GDM1 (cell line): ENCODE data around the gene RNF214.

Experiments used
- DNase-seq: peaks from one replicate; lab custom pipeline; 2025; lab: John Stamatoyannopoulos, UW

Gene RNF214

DNA sequence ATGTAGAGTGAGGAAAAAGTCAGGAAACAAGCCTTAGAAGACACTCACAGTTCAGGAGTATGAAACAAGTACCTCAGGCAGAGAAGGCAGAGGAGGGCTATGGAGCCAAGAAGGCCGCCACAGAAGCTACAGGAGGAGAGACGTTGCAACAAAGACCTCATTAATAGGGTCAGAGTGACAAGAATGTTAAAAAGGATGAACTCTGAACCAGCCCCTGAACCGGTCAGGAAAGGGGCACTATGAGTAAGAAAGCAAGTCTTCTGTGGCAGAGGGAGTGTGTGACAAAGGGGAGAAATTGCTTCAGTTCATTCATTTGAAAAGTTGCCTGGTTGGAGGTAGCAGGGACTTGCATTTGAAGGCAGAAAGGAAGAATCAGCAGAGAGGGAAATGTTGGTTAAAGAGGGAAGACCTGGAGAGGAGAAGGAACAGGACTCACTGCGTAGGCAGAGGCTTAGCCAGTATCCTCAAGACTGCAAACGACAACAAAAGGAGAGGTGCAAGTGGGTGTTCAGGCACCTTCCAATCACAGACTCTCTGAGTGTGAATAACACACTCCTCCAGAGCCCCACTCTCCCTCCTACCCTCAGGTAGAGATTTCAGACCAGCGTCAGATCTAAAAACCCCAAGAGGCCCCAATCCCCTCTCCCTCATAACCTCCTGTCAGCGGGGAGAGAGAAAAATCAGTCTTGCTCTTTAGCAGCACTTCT, 17.9 kb upstream of the RNF214 start:
- no peak for DNase-seq

DNA sequence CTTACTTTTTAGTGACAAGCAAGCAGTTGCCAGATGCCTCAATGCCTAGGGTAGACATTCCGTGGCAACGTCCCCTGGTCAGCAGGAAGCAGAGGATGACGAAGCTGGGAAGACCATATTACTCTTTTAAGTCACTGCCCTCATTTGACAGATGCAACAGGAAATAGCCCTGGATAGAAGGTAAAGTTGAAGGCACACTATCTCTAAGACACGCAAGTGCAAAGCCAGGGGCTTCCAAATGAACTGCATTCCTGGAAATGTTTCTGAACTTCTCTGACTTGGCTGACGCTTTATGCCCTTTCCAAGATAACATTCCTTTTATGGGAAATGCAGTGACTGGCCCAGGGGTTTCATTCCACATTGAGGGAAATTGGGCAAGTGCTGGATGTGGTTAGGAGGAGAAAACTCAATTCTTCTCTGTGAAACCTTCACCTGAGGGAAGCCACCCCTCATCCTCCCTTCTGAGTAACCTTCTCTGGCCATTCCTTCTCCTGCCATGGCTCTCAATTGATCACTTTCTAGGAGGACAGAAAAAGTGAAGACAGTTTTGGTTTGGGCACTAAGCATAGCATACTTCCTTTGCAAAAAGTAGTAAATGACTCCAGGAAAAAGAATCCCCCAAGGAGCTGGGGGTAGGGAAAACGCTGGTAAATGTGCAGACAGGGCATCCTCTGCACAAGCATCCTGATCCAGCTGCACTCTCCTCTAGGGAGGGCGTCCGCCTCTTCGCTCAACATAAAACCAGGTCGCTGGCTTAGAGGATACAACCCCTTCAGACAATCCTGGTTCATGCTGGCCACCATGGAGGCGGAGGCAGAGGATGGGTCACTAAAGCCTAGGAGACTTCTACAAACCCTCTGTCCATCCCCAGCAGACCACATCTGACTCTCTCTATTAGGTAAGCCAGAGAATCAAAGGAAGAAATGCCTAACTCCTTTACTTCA, 15.1 kb upstream of the RNF214 start:
- DNase-seq = no peak

DNA sequence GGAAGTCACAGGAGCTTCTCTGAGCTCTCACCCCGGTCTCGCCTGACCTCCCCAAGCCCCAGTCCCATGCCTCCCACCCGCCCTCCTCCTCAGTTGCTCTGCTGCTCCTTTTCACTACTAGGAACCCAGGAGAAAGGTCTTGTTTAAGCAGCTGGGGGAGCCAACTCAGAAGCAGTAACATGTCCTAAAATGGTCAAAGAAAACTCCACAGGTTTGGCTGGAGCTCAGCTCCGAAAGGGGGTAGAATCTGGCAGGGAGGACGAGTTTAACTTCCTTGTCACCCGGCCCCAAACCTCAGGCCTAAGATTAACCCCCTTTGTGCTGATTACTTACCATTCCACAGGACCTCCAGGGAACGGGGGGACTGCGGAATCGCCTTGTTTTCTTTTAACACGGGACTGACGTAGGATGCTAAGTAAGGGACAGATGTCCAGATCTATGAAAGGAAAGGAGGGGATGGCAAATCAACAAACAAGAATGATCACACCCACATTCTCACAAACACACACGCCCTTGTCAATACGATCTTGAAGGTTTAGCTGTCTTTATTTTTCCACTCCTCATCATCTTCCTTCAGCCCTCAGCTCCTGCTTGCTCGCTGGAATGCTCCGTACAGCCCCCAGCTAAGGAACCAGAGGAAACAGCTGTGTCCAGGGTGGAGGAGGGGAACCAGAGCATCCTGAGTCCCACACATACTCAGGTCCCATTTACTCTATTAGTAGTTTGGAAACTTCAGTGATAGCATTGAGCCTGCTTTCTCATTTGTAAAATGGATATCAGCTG, 14.1 kb upstream of the RNF214 start:
- DNase-seq = no peak

DNA sequence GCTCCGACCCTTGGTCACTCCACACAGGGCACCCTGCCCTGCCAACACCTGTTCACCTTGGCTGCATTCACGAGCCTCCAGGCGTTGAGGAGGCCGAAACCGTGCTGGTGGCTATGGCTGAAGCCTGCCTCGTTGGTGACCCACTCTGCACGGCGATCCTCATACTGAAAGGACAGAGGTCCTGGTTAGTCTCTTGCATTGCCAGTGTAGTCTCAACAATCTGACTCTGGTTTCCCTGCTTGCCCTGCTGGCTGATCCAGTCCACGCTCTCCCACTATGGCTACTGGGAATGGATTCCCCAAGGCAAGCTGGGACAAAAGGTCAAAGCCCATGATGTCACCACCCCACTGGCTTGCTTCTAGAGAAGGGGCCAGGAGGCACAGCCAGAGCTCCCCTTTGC, 13.5 kb upstream of the RNF214 start:
- no peak for DNase-seq

DNA sequence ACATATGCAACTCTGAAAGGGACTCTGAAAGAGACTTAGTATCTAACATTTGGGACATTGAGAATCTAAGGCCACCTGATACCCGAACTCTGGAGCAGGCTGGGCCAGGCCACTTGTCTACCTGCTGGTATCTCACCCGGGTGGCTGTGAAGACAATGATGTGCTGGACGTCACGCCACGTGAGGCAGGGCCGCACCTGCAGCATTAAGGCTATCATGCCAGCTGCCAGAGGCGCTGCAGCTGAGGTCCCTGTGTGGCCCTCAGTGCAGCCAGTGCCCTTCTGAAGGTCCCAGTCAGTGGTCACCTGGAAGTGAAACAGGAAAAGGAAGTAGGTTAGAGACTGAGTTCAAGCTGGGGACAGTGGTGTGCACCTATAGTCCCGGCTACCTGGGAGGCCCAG, 13.0 kb upstream of the RNF214 start:
- no peak for DNase-seq

DNA sequence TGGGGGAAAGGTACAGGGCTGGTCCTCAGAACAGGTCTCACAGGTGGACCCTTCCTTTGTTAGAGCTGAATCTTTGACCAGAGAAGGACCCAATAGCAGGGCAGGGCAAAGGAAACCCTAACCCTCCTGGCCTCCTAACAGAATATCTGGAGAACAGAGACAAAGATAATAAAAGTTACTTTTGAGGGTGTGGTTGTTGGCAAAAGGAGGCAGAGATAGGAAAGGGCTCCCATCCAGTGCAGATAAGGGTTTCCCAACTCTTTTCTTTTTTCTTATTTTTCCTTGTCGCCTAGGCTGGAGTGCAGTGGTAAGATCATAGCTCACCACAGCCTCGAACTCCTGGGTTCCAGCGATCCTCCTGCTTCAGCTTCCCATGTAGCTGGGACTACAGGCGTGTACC, 12.5 kb upstream of the RNF214 start:
- no peak for DNase-seq

DNA sequence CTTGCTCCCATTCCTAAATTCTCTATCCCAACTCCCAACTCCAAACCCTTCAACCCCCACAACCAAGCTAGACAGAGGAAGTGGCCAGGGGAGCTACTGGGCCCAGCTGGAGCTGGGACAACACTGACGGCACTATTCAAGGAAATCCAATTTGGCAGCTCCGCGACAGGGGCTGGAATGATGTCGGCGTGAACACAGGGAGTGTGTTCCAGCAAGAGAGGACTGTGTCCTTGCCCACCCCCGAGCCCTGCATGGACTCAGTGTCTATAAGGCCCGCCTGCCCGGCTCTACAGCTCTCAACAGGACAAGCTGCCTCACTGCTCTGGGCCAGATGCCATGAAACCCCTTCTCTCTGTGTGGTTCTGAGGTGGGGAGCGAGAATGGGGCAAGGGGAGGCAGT, 11.9 kb upstream of the RNF214 start:
- DNase-seq = no peak

DNA sequence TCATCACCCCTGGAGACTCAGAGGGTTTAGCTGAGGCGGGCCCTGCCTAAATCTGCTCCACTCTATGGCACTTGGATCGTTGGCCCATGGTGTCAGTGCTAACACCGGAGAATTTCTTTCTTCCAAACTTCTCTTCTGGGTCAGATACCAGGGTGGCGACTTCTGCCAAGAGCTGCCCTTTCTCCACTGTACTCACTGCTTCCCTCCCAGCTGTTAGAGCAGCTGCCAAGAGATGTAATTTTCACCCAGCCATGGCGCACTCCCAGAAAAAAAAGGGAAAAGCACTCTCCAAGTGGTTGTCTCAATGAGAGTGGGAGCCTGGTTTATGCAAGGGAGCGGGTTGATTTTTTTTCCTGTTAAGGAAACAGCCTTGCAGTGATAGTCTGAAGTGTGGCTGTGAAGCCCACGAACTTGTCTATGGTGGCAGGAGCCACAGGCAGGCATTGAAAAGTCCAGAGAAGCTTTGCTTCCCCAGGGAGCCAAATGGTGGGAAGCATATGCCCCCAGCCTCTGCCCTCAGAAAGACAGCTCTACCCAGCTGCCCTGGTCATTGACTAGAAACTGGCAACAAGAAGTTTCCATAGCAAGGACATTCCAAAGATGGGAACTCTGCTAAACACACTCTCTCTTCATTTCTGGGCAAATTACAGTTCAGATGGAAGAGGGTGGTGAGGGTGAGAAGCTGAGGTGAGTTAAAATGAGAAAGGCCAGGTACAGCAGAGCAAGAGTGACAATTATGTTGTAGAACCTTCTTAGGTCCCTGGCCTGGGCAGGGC, 11.3 kb upstream of the RNF214 start:
- no peak for DNase-seq

DNA sequence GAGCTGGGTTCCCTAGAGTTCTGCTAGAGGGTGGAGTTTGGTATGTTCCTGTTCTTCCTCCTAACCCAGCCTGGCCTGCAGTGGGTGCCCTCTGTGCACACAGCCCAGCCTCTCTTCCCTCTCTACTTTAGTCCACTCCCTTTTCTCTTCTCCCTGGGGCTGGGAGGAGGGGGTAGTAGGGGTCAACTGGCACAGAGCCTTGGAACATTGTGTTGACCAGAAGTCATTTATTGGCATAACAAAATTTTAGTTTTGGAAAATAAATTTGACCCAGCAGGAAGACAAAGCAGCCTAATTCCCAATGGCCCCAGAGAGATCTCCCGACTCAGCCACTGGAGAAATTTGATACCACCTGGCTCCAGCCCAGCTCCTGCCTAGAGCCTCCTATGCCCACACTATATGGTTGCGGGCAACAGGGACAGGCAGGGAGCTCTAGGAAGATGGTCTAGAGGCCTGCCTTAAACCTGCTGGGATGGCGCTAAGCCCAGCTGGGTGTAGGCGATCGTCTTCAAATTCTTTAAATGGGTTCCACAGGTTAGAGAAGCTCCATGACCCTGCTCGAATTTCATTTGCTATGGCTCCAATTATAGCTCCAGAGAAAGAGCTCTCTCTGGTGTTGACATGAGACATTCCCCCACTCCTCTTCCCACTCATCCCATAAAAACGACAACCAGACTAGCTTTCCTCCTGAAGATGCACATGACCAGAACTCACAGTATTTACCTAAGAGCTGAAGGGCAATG, 10.5 kb upstream of the RNF214 start:
- no peak for DNase-seq

DNA sequence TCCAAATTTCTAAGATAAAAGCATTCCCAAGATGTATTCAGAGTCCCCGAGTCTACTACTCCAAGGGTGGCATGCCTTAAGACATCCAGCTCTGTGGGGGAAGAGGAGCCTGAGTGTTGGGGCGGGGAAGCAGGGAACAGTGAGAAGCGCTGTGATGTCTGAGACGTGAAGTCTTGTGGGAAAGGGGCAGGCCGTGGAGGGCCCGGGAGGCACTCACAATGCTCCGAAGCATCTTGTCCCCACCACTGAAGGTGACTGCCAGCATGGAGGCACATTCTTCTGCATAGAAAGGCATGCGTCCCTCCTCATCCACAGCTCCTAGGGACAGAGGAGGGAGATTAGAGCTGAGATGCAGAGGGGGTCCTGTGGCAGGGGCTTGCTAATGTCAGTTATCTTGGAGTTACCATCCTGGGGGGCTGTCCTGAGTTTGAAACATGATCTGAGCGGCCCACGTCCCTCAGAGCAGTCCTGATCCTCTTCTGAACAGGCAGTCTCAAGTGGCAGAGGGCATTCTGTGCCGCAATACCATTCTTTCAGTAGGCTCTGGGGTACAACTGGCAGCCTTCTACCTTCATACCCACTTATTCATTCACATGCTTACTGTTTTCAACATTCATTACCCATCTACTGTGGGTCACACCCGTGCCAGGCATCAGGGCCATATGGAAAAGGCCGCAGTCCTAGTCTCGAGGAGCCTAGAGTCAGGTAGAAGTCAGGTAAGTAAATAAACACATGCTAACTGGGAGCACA, 9.3 kb upstream of the RNF214 start:
- no peak for DNase-seq

DNA sequence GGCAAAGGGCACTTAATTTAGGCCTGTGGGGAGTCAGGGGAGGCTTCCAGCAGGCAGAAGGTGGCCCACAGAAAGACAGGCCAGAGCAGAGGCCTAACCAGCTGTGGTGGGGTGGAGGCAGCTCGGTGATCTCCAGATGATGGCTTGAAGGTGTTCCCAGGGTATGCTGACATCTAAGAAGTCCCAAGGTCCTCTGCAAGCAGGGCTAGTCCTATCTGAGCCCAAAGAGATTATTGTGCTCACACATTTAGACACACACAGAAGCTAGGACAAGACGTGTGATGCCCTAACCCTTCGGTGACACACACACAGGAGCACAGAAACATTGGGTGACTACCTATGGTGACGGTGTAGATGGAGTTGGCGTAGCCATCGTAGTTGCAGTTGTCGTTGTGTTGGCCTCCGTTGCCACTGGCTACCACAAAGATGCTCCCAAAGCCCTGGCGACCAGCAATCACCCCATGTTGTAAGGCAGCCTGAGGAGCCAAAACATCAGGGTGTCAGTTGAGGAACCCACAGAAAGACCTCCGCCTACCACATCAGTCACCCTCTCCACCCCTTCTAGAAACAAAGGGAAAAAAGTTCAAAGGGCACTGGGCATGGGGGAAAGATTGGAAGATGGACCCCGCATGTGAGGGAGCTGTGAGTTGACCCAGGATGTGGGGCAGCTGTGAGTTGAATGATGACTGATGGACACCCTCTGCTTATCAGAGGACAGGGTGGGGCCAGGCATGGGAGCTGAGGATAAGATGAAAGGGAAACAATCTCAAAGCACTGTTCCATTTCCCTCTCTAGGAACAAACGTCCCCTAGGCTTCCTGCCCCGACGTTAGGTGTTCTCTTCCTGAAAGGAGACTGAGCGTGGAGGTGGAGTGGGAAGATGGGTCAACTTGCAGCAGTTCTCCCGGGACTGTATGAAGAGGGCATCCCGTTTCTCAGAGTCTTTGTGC, 8.5 kb upstream of the RNF214 start:
- no peak for DNase-seq

DNA sequence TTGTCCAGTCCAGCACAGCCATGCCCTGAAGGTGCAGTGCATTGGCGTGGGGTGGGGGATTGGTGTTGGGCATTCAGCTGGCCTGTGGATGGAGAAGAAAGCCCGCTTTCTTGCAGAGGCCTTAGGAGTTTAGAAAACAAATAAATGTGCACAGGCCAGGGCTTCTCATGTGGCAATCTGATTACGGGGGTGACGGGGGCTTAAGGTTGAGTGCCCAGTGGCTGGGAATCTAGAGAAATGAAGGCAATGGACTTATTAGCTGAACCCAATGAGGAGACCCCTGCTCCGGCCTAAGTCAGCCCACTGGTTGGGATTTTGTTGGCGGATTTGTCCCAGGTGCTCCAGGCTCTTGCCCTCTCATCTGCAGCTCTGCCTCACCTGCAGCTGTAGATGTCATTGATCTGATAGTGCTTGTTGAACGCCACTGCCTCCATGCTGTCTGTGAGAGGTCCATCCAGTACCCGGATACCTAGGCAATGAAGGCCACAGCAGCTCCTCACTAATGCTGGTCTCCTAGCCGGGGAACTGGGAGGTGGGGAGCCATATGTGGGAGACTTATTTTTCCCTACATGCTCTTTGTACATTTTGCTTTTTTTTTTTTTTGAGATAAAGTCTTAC, 6.8 kb upstream of the RNF214 start:
- DNase-seq = no peak

DNA sequence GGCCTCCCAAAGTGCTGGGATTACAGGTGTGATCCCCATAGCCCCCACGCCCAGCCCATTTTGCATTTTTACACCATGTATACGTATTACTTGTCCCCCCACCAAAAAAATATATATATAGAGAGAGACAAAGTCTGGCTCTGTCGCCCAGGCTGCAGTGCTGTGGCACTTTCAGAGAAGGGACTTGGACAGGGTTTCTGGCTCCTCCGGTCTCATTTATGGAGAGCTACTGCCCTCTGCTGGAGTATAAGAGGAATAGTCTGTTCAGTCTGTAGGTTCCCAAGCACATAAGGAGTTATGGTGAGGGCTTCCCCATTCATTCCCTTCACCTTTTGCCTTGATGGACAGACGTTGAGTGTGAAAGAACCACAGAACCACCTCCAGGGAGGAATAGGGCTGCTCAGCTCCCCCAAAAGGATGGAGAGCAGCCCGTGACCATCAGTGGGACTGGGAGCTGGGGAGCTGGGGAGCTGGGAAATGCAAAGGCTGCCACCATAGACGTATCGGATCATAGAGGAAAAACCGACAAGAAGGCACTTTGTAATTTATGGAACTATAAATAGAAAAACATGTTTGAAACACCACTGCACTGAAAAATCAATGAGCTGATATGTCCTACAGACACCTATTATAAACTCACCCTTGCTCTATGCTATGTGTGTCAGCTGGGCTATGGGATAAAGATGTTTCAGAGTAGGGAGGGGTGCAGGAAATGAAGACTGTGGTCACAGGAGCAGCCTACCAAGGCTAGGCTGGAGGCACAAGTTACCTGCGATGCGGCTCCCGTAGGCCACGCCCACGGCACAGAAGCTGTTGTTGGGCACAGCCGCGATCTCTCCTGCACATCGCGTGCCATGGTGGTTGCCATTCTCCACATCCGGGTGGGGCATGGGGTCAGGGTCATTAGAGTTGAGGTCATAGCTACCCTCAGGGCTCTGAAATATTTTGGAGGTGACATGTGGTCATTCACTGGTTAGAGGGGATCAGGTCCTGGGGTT, 5.8 kb upstream of the RNF214 start:
- peak; percentile 62 for DNase-seq

DNA sequence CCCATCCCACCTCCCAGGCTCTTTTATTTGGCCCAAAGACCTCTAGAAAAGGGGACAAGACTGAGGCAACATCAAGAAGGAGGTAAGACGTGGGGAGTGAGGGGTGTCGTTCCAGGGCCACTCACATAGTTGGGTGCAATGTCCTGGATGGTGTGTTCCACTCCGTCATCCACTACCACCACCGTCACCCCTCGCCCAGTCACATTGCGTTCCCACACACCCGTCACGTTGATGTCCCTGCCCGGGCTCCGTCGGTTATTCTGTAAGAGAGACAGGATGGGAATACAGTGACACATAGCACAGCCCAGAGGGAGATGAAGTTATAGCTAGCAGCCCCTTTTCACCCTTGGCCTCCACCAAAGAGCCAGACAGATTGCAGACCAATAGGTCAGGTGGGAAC, 4.4 kb upstream of the RNF214 start:
- DNase-seq = no peak

DNA sequence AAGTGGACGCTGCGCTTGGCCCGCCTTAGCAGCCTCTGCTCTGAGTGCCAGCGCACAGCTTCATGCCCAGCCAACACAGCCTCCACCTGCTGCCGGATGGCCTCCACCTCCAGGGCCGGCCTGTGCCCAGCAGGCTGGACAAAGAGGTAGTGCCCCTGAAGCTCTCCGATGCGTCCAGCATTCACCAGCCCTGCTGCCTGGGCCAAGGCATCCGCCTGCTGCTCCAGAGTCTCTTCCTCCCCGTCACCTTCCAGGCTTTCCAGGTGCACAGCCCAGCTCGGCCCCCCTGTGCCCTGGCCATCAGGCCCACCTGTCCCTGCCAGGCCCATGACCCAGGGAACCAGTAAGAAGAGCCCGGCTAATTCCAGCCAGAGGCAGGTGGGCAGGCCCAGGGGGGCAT, 3.1 kb upstream of the RNF214 start:
- DNase-seq = no peak

DNA sequence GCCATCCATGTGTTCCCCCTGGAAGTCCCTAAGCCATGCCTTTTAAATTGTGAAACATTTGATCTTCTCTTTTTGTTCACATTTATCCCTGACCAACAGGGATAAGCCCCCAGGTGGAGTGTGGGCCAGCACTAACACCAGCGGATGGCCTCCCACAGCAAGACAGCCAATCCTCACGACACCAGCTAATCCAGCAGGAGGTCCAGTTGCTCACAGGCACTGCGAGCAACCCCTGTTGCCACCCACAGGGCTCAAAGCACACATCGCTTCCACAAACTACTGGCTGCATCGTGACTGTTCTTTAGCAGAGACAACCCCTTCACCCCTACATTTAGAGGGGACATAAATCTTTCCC, 2.6 kb upstream of the RNF214 start:
- DNase-seq = no peak

DNA sequence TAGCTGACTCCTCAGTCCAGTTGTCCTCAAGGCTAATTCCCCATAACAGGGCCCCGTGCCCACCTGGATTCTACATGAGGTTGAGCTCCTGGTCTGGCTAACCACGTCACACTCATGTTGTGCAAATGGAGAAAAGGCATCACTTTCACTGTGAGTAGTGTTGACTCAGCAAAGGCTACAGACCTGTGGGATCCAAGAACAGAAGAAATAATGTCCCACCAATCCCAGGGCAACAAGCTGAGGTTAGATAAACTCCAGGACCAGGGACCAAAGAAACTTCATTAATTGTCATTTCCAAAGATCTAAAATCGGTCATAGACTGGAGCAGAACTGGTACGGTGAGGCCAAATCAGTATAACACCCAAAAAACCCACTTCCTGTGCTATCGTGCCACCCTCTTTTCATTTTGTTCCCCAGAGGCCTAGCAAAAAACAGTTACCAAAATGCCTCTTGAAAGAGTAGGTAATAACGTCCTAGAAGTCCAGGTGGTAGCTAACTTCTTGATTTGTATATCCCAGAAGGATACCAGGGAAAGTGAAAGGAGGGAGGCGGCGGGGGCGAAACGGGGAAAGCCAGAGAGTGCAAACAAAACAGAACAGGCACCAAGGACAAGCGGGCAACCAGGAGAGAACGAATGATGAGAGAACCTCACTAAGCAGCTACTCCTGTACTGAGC, 2.0 kb upstream of the RNF214 start:
- DNase-seq = no peak
